Motor neuron (in vitro differentiated cells): ENCODE measurements around the gene TMEM222. TPM values are rescaled to one million over a fixed set of nuclear protein-coding genes. Genes with fewer than 3 reads are reported as not detected.
A peak's percentile ranks its signal among the peaks of the same experiment; 100 is the strongest.

ENCODE experiments used
- ATAC-seq, 8 experiments: fragments of 200-7000 bp; cut with Tn5 transposase; replicated peaks in 6 of 8; 2 replicates each; pipeline ENCODE4 v1.8.0; 2021; ENCODE audit warnings: mild to moderate bottlenecking in 8 of 8, moderate library complexity in 8 of 8
- H3K27ac ChIP-seq, 2 donors: fragments of 250-450 bp; sonication (Bioruptor Pico); 2 replicates each; pipeline ENCODE4 v1.9.0; 2021; ENCODE audit warnings: antibody characterized with exemption in 2 of 2, mild to moderate bottlenecking in 2 of 2, moderate library complexity in 1 of 2
- H3K4me1 ChIP-seq, 2 donors: fragments of 250-450 bp; sonication (Bioruptor Pico); replicated peaks in 1 of 2; 2 replicates each; pipeline ENCODE4 v1.6.1; 2021; ENCODE audit warnings: antibody characterized with exemption in 2 of 2, mild to moderate bottlenecking in 2 of 2, moderate library complexity in 1 of 2
- H3K4me3 ChIP-seq, 5 donors: fragments of 250-450 bp; sonication (Bioruptor Pico); 2 replicates each; pipeline ENCODE4 v1.9.0; 2021; ENCODE audit warnings: antibody characterized with exemption in 5 of 5, mild to moderate bottlenecking in 5 of 5, moderate library complexity in 4 of 5
- WGBS, 10 experiments: fragments of 450-650 bp; shearing (Covaris generic); methylation state at CpG; one replicate each; pipeline ENCODE4 v1.0.0; 2022; 5-methylcytosine and 5-hydroxymethylcytosine counted together
- in situ Hi-C, 9 experiments: fragments of 400-800 bp; cut with MboI; loops; one replicate each; pipeline ENCODE4 v1.15.0; 2021; ENCODE audit warnings: low sequenced_read_pairs in 9 of 9, low pct_unique_long_range_greater_than_20kb in 2 of 9; ENCODE audit not compliant: unreplicated experiment in 9 of 9
- total RNA-seq, 8 experiments: library from RNA; unstranded; fragments of 300-600 nt; gene quantifications; 2 replicates each; pipeline versions ENCODE4 v1.2.3 to v1.2.4, GENCODE V29; 2022

Gene TMEM222
- total RNA-seq, 8 experiments from 2014 or later, result 27.0 to 57.4 (median 38.0) TPM

DNA sequence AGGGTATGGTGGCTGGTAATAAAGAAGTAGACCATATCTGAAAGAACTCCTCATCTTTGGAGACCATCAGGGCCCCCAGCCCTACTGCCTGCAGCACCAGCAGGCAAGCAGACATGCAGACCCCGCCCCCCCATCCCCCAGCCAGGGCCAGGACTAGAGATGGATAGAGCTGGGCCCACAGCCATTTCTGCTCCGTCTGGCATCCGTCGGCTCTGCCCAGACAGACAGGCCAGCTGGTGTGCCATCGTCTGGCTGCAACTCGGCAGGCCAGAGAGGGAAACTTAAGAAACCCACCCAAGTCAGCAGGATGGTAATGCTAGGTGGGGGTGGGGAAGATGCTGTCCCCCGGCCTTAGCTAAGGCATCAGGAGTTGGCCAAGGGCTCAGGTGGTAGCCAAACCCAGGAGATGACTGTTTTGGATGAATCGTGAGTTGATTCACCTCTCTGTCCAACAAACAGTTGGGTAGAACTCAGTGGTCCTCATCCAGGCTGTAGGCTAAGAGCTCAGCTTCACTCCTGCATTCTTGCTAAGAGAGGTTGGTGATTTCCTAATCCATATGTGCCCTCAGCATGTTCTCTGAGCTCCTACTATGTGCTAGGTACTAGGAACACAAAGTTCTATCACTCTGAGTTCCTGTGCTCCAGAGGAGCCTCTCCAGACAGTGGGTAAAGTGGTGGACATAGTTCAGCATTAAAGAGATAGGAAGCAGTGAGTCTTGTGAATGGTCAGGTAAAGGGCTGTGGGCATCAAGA is 23.2 kb upstream of the TMEM222 start:
- H3K4me1 ChIP-seq, result peaks cover 17 to 30% of the 10 kb centered on the region in 2 donors
- in situ Hi-C loops, result loop anchor here in 4 of 9 experiments (10.0 to 25.0 kb wide), 5 partner anchors 96 to 366 kb away; partner anchors contain the start of genes AHDC1 (in 1 of the 4) and GPR3 (in 1 of the 4)
- no peak overlapping the region for H3K4me3 ChIP-seq
- H3K27ac ChIP-seq, result peak overlapping the region; percentile 64 to 70
- WGBS, 10 experiments, result 65 to 100% (median 87%) methylated on average over 1 to 4 of the region's 8 CpGs; no CpG with 5 or more reads in 4 of the 10 experiments
- no peak for ATAC-seq

DNA sequence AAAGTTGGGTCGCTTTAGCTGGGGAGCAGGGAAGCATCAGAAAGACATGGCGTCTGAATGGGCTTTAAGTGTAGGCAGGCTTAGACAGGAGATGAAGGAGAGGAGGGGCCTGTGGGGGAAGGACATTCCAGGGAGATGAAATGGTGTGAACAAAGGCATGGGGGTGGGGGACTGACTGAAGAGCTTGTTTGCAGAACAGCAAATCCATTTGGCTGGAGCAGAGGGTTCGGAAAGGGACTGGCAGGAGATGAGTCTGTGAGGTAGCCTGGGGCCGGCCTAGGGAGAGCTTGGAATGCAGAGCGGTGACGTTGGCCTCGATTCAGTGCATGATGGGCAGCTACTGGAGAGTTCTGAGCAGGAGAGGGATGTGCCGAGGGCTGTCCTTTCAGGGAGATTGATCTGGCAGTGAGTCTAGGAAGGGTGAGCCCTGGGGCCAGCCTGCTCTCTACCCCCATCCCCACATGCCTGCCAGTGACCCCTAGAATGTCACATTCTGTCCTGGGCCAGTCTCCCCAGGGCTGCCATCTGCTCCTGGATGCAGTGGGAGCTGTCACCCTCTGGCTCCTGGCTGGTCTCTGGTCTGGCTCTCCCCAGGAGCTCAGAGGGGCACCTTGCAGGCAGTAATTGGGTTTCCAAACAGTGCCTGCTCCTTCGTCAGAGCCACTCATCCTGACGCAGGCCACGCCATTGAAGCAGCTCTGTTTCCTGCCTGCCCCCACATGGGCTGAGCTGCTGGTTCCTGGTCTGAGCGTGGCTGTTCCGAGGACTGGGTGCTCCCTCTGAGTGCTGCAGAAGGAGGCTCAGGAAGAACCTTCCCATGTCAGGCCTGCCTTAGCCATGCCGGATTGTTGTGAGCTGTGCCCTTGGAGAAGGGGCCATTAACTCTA is 22.3 kb upstream of the TMEM222 start:
- Histone ChIP-seq H3K4me3 (no peak overlapping the region), H3K4me1 (peaks cover 17 to 30% of the 10 kb centered on the region in 2 donors), H3K27ac (peak overlapping the region; percentile 64 to 70)
- in situ Hi-C loops, result loop anchor here in 6 of 9 experiments (5.0 to 25.0 kb wide), 8 partner anchors 95 to 365 kb away; partner anchors contain the start of genes AHDC1 (in 4 of the 6), GPR3 (in 3 of the 6) and IFI6 (in 1 of the 6)
- 20 to 100% (median 40%) methylated on average over 1 to 7 of the region's 14 CpGs; no CpG with 5 or more reads in 5 of the 10 experiments for WGBS, 10 experiments
- peak; percentile 63 to 88 (median 84) for ATAC-seq

DNA sequence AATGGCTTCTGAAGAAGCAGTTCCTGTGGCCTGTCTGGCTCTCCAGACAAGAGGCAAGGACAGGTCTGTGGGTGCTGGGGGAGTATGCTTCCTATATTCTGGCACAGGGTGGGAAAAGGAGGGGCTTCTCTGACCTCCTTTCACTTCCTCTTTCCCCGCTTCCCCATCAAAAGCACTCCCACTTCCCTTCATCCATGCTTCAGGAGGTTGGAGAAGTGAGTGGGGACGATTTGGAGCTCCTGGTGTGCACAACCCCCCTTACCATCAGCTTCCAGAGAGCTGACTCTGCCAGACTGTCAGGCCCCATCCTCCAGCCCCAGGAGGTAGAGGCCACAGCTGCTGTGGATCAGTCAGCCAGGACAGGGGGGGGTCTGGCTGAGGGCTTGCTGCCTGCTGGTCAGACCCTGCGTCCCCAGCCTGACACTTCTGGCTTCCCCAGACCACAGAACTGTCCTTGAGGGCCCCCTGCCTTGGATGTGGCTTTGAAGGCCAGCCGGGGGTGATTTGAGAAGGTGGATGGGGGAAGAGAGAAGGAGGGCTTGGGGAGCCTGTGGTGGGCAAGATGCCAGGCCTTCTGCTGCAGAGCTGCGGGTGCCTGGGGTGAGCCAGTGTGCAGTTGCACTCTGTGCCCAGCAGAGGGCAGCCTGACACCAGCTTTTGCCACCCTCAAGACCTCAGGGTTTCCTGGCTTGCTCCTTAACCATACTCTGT is 21.5 kb upstream of the TMEM222 start:
- WGBS, 10 experiments, result 0 to 83% (median 67%) methylated on average over 1 to 3 of the region's 5 CpGs; no CpG with 5 or more reads in 7 of the 10 experiments
- ATAC-seq, result peak; percentile 70 to 94 (median 78)
- Histone ChIP-seq H3K4me3 (no peak overlapping the region), H3K4me1 (peaks cover 17 to 30% of the 10 kb centered on the region in 2 donors), H3K27ac (peak overlapping the region; percentile 64 to 70)
- in situ Hi-C loops, result loop anchor here in 5 of 9 experiments (5.0 to 25.0 kb wide), 4 partner anchors 94 to 362 kb away; partner anchors contain the start of genes AHDC1 (in 3 of the 5), GPR3 (in 2 of the 5) and IFI6 (in 1 of the 5)

DNA sequence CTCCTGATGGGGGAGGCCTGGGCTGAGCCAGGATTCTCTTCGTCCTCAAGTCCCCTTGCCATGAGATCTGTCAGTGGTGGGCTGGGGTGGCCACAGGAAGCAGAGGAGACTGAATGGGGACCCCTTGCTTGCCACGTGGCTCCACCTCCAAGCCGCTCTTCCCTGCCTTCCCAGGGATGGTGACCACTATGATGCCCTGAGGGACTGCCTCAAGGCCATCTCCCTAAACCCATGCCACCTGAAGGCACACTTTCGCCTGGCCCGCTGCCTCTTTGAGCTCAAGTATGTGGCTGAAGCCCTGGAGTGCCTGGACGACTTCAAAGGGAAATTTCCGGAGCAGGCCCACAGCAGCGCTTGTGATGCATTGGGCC is 20.9 kb upstream of the TMEM222 start:
- peak in 4 of 8 experiments; percentile 1 to 19 (median 2) for ATAC-seq
- Histone ChIP-seq H3K4me3 (no peak overlapping the region), H3K27ac (peak overlapping the region in 1 of 2 donors; percentile 14), H3K4me1 (peaks cover 17 to 30% of the 10 kb centered on the region in 2 donors)
- in situ Hi-C loops, result loop anchor here in 5 of 9 experiments (5.0 to 25.0 kb wide), 4 partner anchors 94 to 361 kb away; partner anchors contain the start of genes AHDC1 (in 3 of the 5), GPR3 (in 2 of the 5) and IFI6 (in 1 of the 5)
- 61 to 100% (median 74%) methylated on average over 1 to 7 of the region's 8 CpGs; no CpG with 5 or more reads in 7 of the 10 experiments for WGBS, 10 experiments

DNA sequence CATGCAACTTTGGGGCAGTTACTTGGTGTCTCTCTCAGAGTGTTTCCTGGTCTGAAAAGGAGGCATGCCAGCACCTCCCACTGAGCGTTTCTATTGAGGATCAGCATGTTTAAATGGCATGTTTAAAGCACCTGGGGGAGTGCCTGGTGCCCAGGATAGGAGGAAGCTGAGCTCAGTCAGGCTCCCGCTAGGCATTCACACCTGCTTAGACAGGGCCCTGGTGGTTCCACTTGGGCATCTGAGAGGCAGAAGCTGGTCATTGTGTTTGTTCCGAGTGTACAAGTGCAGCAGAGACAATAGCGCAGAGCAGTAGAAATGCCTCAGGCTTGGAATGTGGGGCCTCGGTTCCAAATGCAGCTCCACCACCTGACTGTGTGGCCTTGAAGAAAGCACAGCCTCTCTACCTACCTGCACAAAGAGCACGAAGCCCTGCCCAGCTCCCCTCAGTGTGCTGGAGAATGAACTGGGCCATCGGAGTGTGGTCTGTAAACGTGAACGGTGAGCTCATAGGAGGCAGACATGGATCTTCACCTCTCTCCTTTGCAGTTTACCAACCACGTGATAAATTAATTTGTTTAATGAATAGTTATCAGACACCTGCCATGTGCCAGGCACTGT is 20.3 kb upstream of the TMEM222 start:
- 28 to 81% (median 71%) methylated on average over 2 to 10 of the region's 10 CpGs; no CpG with 5 or more reads in 3 of the 10 experiments for WGBS, 10 experiments
- no peak overlapping the region for H3K27ac ChIP-seq

DNA sequence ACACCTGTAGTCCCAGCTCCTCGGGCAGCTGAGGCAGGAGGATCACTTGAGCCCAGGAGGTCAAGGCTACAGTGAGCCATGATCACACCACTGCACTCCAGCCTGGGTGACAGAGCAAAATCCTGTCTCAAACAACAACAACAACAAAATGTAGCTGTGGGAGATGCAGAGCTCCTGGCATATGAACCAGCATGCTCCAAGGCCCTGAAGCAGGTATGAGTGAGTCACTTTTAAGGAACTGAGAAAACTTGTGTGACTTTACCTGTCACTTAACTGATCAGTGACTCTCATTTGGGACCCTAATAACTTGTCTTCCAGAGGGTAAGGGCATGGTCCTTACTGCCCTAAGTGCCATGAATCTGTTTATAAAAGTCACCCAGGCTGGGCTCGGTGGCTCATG is 19.4 kb upstream of the TMEM222 start:
- H3K4me3 ChIP-seq, result no peak overlapping the region
- in situ Hi-C loops, result loop anchor here in 5 of 9 experiments (5.0 to 25.0 kb wide), 4 partner anchors 92 to 360 kb away; partner anchors contain the start of genes AHDC1 (in 3 of the 5), GPR3 (in 2 of the 5) and IFI6 (in 1 of the 5)
- H3K4me1 ChIP-seq, result peaks cover 32 to 41% of the 10 kb centered on the region in 2 donors
- H3K27ac ChIP-seq, result no peak overlapping the region
- WGBS, 10 experiments, result 92 to 100% (median 100%) methylated on average over 1 to 2 of the region's 2 CpGs; no CpG with 5 or more reads in 3 of the 10 experiments
- no peak for ATAC-seq

More for the DNA sequence above, 20.3 kb upstream of the TMEM222 start:
- ATAC-seq, result no peak
- H3K4me3 ChIP-seq, result no peak overlapping the region
- in situ Hi-C loops, result loop anchor here in 5 of 9 experiments (5.0 to 25.0 kb wide), 4 partner anchors 93 to 361 kb away; partner anchors contain the start of genes AHDC1 (in 3 of the 5), GPR3 (in 2 of the 5) and IFI6 (in 1 of the 5)
- H3K4me1 ChIP-seq, result peaks cover 23 to 34% of the 10 kb centered on the region in 2 donors

DNA sequence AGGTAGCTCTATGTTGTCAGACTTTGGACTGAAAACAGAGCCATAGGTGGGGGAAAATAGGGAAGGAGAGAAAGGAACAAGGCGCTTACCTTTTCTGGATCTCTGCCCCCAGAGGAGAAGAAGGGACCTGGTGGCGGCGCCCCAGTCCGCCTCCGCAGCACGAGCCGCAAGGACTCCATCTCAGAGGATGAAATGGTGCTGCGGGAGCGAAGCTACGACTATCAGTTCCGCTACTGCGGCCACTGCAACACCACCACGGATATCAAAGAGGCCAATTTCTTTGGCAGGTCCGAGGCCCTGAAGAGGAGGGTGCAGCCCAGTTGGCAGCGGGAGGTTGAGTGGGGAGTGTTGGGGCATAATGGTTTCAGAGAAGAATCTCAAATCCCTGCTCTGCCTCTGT is 18.5 kb upstream of the TMEM222 start:
- no peak overlapping the region for H3K27ac ChIP-seq
- H3K4me3 ChIP-seq, result no peak overlapping the region
- WGBS, 10 experiments, result 65 to 100% (median 85%) methylated on average over 1 to 14 of the region's 15 CpGs; no CpG with 5 or more reads in 2 of the 10 experiments
- in situ Hi-C loops, result loop anchor here in 5 of 9 experiments (5.0 to 25.0 kb wide), 4 partner anchors 91 to 359 kb away; partner anchors contain the start of genes AHDC1 (in 3 of the 5), GPR3 (in 2 of the 5) and IFI6 (in 1 of the 5)
- H3K4me1 ChIP-seq, result peaks cover 41 to 50% of the 10 kb centered on the region in 2 donors
- no peak for ATAC-seq

DNA sequence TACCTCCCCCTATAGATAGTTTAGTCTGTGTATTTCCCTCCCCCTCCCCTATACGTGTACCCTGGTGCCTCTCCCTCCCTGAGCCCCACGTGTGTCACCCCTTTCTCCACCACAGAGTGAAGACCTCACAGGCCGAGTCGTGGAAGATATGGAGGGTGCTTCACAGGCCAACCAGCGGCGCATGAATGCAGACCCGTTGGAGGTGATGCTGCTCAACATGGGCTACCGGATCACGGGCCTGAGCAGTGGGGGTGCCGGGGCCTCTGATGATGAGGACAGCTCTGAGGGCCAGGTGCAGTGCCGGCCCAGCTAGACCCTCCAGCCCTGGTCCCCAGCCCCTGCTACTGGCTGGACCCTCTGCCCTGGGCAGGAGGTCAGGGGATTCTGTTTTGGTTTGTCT is 15.9 kb upstream of the TMEM222 start:
- 85 to 89% methylated on average over 4 to 7 of the region's 11 CpGs; no CpG with 5 or more reads in 8 of the 10 experiments for WGBS, 10 experiments

DNA sequence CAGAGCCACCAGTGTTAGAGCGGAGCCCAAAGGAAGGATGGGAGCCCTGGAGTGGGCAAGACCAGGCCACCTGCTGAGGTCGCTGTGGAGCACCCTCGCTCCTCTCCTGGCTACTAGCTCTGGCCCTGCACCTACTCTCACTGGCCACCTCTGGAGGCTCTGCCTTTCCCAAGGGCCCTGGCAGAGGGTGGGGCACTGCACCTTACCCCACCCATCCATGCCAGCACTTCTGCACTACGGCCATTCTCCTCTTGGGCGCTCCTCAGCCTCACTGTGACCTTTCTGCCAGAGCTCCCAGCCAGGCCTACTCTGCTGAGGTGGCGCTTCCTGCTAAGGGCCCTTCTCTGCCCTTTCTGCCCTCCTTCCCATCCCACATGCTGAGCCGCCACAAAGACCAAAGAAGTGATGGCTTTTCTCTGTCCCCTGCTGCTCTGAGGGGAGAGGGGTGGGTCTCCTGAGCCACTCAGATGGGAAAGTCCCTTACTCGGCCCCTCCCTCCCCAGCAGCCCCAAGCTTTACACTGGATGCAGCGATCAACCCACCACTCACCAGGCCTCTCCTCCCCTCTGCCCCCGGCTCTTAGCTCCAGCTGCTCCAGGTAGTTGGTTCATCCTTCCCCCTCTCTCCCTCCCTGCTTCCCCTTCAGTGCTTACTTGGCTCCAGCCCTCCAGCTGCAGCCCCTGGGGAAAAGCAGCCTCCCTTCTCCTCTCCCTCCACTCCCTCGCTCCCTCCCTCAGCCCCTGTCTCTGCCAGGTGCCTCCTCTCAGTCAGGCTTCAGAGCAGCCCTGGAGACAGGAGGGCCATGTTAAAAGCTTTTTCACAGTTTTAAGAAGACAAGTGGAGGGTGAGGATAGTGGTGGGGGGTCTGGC is 14.8 kb upstream of the TMEM222 start:
- in situ Hi-C loops, result loop anchor here in 5 of 9 experiments (10.0 to 25.0 kb wide), 3 partner anchors 88 to 355 kb away; partner anchors contain the start of genes AHDC1 (in 3 of the 5), GPR3 (in 2 of the 5) and IFI6 (in 1 of the 5)
- 57 to 100% (median 72%) methylated on average over 1 to 7 of the region's 11 CpGs; no CpG with 5 or more reads in 6 of the 10 experiments for WGBS, 10 experiments
- peak in 6 of 8 experiments; percentile 33 to 85 (median 76) for ATAC-seq
- Histone ChIP-seq H3K4me1 (peaks cover 24 to 26% of the 10 kb centered on the region in 2 donors), H3K4me3 (no peak overlapping the region), H3K27ac (peak overlapping the region; percentile 83 to 85)

More for the DNA sequence above, 15.9 kb upstream of the TMEM222 start:
- H3K4me1 ChIP-seq, result peaks cover 26 to 27% of the 10 kb centered on the region in 2 donors
- no peak for ATAC-seq
- no peak overlapping the region for H3K4me3 ChIP-seq
- H3K27ac ChIP-seq, result peak overlapping the region; percentile 83 to 85
- in situ Hi-C loops, result loop anchor here in 5 of 9 experiments (10.0 to 25.0 kb wide), 3 partner anchors 89 to 356 kb away; partner anchors contain the start of genes AHDC1 (in 3 of the 5), GPR3 (in 2 of the 5) and IFI6 (in 1 of the 5)
